ENCODE measurements around the gene DDX41. TPM values are rescaled to one million over a fixed set of nuclear protein-coding genes. Genes with fewer than 3 reads are reported as not detected.

DDX41 gene
- total RNA-seq, 1 donor from 2014 or later, result 60.7 TPM

- peaks cover 52% of the 10 kb centered on the region for H3K79me2 ChIP-seq (ENCODE audit: low read depth)
- Mint-ChIP-seq H3K36me3 (peaks cover 12% of the 10 kb centered on the region), H3K9me3 (no peaks in the 10 kb centered on the region), H3K27ac (peak overlapping the region; percentile 82), H3K27me3 (ENCODE audit: insufficient read depth, low read depth) (peaks cover 25% of the 10 kb centered on the region), H3K4me1 (peaks cover 59% of the 10 kb centered on the region), H3K4me3 (peak overlapping the region; percentile 90)
- peaks cover 38% of the 10 kb centered on the region for H3K4me1 ChIP-seq
- DNase-seq (ENCODE audit: low spot score), result peak; percentile 84
- peak overlapping the region; percentile 95 for H3K27ac ChIP-seq
- no peaks in the 10 kb centered on the region for H3K36me3 ChIP-seq
- peak overlapping the region; percentile 99 for H3K4me2 ChIP-seq
- H2AFZ ChIP-seq (replicated peaks), result no peak overlapping the region
- H3K27me3 ChIP-seq, result no peaks in the 10 kb centered on the region
- peaks cover 46% of the 10 kb centered on the region for H3F3A ChIP-seq (ENCODE audit: low read depth)
- no peak for TF ChIP-seq CTCF (IDR thresholded peaks at IDR 0.05)
- TF ChIP-seq EZH2phosphoT487 (IDR thresholded peaks at IDR 0.05), result no peak
- no peak for TF ChIP-seq EZH2 (IDR thresholded peaks at IDR 0.05)
- H3K9me3 ChIP-seq (ENCODE audit: low read depth), result no peaks in the 10 kb centered on the region
- peaks cover 52% of the 10 kb centered on the region for H4K20me1 ChIP-seq (ENCODE audit: low read depth)
- H3K4me3 ChIP-seq, result peak overlapping the region; percentile 100
- peak overlapping the region; percentile 93 for H3K9ac ChIP-seq
These were observed 44.0 kb downstream of the DDX41 start for GRCh38 chr5:177472460-177473442.

- H3K4me2 ChIP-seq, result peak overlapping the region; percentile 99
- peaks cover 19% of the 10 kb centered on the region for H3K36me3 Mint-ChIP-seq
- peaks cover 56% of the 10 kb centered on the region for H3K4me1 Mint-ChIP-seq
- peak overlapping the region; percentile 13 for H3K27ac ChIP-seq
- H3K27me3 Mint-ChIP-seq (ENCODE audit: insufficient read depth, low read depth), result peaks cover 27% of the 10 kb centered on the region
- H4K20me1 ChIP-seq (ENCODE audit: low read depth), result peaks cover 54% of the 10 kb centered on the region
- no peaks in the 10 kb centered on the region for H3K36me3 ChIP-seq
- peak overlapping the region; percentile 100 for H3K4me3 ChIP-seq
- H3K4me3 Mint-ChIP-seq, result peak overlapping the region; percentile 90
- peak overlapping the region; percentile 82 for H3K27ac Mint-ChIP-seq
- no peaks in the 10 kb centered on the region for H3K9me3 Mint-ChIP-seq
- no peak overlapping the region for H2AFZ ChIP-seq (replicated peaks)
- H3K79me2 ChIP-seq (ENCODE audit: low read depth), result peaks cover 58% of the 10 kb centered on the region
- peaks cover 43% of the 10 kb centered on the region for H3F3A ChIP-seq (ENCODE audit: low read depth)
- H3K27me3 ChIP-seq, result no peaks in the 10 kb centered on the region
- DNase-seq (ENCODE audit: low spot score), result no peak
- H3K4me1 ChIP-seq, result peaks cover 38% of the 10 kb centered on the region
- TF ChIP-seq EZH2 (IDR thresholded peaks at IDR 0.05) (no peak), EZH2phosphoT487 (IDR thresholded peaks at IDR 0.05) (no peak), CTCF (IDR thresholded peaks at IDR 0.05) (no peak)
- H3K9me3 ChIP-seq (ENCODE audit: low read depth), result no peaks in the 10 kb centered on the region
- H3K9ac ChIP-seq, result peak overlapping the region; percentile 93
These were observed 45.0 kb downstream of the DDX41 start for GRCh38 chr5:177471610-177472356.

- Mint-ChIP-seq H3K27ac (peak overlapping the region; percentile 99), H3K36me3 (peaks cover 26% of the 10 kb centered on the region), H3K4me1 (peaks cover 51% of the 10 kb centered on the region), H3K9me3 (peaks cover 1% of the 10 kb centered on the region), H3K4me3 (peak overlapping the region; percentile 90), H3K27me3 (ENCODE audit: insufficient read depth, low read depth) (peaks cover 27% of the 10 kb centered on the region)
- H2AFZ ChIP-seq (replicated peaks), result no peak overlapping the region
- peak overlapping the region; percentile 70 for H3K27ac ChIP-seq
- H3K4me2 ChIP-seq, result peak overlapping the region; percentile 99
- peaks cover 66% of the 10 kb centered on the region for H3K79me2 ChIP-seq (ENCODE audit: low read depth)
- H3K9me3 ChIP-seq (ENCODE audit: low read depth), result no peaks in the 10 kb centered on the region
- H3K4me1 ChIP-seq, result peaks cover 38% of the 10 kb centered on the region
- peaks cover 48% of the 10 kb centered on the region for H3F3A ChIP-seq (ENCODE audit: low read depth)
- H3K4me3 ChIP-seq, result peak overlapping the region; percentile 100
- H3K36me3 ChIP-seq, result peaks cover 6% of the 10 kb centered on the region
- peaks cover 52% of the 10 kb centered on the region for H4K20me1 ChIP-seq (ENCODE audit: low read depth)
- no peaks in the 10 kb centered on the region for H3K27me3 ChIP-seq
- DNase-seq (ENCODE audit: low spot score), result no peak
- H3K9ac ChIP-seq, result peak overlapping the region; percentile 29
- no peak for TF ChIP-seq EZH2phosphoT487 (IDR thresholded peaks at IDR 0.05)
- no peak for TF ChIP-seq CTCF (IDR thresholded peaks at IDR 0.05)
- TF ChIP-seq EZH2 (IDR thresholded peaks at IDR 0.05), result no peak
These were observed 45.8 kb downstream of the DDX41 start for GRCh38 chr5:177470759-177471536.

All from neural progenitor cell (in vitro differentiated cells).